Muscle of arm (tissue), 12 donors: ENCODE results near the gene PYDC2. TPM values are rescaled to one million over a fixed set of nuclear protein-coding genes. Genes with fewer than 3 reads are reported as not detected.
"Not testable (repeated sequence)": the region's sequence is repeated elsewhere in the genome, so short reads cannot be mapped to it uniquely, and the experiment has no call there.

Experiments used
- DNase-seq: peaks from one replicate; pipeline ENCODE4 v3.0.0-alpha.2; 2013
- polyA plus RNA-seq, 12 donors: library from polyadenylated mRNA; unstranded; fragments of 120-200 nt; gene quantifications; one replicate each; pipeline ENCODE4 v1.2.1, GENCODE V29; 2013; ENCODE audit not compliant: insufficient read length in 12 of 12

The PYDC2 gene
- polyA plus RNA-seq, 12 donors = not detected

GRCh38 chr3:191470080-191470479 is 9.1 kb downstream of the PYDC2 start:
- DNase-seq = no peak

DNA sequence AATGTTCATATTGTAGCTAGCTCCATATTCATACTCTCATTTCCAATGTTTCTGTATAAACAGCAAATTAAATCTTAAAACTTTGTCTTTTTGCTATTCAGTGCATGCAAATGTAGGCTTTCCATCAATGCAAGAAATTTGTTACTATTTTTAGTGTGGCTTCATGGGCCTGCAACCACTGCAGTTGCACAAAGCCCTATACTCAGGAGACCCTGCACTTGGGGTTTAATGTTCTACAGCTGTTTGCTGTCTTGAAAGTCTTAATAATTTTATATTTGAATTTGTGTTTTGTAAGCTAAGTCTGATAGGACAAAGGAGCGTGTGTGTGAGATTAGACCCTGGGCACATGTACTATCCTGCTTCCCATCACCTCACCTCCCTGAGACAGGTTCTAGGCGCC is 9.6 kb downstream of the PYDC2 start:
- DNase-seq = peak; percentile 9

GRCh38 chr3:191473661-191474198 is 12.8 kb downstream of the PYDC2 start:
- no peak for DNase-seq

DNA sequence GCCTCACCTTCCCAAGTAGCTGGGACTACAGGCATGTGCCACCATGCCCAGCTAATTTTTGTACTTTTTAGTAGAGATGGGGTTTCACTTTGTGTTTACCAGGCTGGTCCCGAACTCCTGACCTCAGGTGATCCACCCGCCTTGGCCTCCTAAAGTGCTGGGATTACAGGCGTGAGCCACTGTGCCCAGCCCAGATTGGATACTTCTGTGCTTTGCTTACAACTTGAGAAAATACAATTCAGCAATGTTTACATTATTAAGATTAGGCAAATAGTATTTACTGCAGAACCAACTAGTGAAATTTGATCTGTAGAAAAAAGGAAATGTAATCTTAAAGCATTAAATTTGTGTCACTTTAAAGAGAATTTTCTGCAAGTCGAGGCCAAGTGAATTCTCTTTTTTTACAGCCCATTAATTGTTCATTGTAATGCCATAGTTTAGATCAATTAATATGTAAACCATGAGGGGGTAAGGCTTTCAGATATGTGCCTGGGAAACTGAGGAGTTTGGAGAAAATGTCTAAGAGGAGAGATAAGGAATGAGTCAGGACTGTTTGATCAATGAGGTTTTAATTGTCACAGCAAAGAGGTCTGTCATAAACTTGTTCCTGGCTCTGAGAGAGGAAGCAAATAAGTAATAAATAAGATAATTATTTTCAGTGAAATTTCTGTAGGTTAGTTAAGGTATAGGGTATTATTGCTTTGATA is 15.3 kb downstream of the PYDC2 start:
- no peak for DNase-seq

GRCh38 chr3:191483994-191484393 is 23.0 kb downstream of the PYDC2 start:
- DNase-seq = not testable (repeated sequence)

GRCh38 chr3:191484461-191484860 is 23.5 kb downstream of the PYDC2 start:
- no peak for DNase-seq

GRCh38 chr3:191492601-191493000 is 31.6 kb downstream of the PYDC2 start:
- no peak for DNase-seq

- DNase-seq = no peak
Measured at GRCh38 chr3:191493336-191493735, 32.4 kb downstream of the PYDC2 start.

GRCh38 chr3:191499307-191500080 is 38.5 kb downstream of the PYDC2 start:
- DNase-seq = peak; percentile 1

DNA sequence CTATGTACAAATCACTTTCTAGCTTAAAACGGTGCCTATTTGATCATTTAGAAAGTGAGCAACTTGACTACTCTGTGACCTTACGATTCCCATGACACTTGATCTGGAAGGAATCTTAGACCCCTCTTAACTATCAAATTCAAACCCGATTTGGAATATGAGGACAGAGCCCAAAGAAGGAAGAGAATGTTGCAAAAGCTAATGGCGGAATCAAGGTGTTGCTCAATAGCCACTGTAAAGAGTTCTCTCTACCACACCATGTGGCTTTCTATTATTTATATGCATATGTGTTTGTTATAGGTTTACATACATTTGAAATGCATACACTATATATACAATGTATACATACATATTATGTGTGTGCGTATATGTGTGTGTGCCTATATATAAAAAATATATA is 39.9 kb downstream of the PYDC2 start:
- no peak for DNase-seq

DNA sequence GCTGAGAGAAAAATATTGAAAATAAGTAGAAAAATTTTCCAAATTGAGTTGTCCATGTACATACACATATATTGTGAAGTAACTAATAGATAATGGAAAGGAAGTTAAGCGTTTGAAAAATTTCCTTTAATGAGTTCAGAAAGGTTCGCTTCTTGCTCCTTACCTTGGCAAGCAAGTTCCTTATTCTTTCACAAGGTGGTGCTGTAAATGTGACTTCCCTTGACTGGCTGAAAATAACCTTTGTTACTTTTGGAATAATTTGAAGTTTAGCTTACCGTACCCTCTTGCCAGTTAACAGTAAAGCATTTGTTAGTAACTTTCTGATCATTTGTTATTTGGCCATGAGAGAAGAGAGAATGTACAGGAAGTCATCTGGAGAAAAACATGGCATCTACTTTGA is 41.6 kb downstream of the PYDC2 start:
- no peak for DNase-seq

GRCh38 chr3:191509078-191509477 is 48.1 kb downstream of the PYDC2 start:
- no peak for DNase-seq

Other genes starting within 250 kb of the PYDC2 start
- gene CCDC50, start 131.8 kb upstream of the PYDC2 start, polyA plus RNA-seq = 10 to 100 TPM in 11 of 12 donors, not detected in 1; 26.4 to 38.1 (median 29.8) TPM
- under 1 TPM in 9 of 12 donors, not detected in 3; 0.12 to 0.44 (median 0.18) TPM for gene UTS2B, start 130.6 kb upstream of the PYDC2 start, polyA plus RNA-seq